GM23248 (cell line): ENCODE measurements around the gene HARS1. TPM values are rescaled to one million over a fixed set of nuclear protein-coding genes. Genes with fewer than 3 reads are reported as not detected.
A peak's percentile ranks its signal among the peaks of the same experiment; 100 is the strongest.

Source experiments
- DNase-seq: peaks from one replicate; pipeline ENCODE4 v3.0.0-alpha.2; 2015
- H2AFZ ChIP-seq: fragments of 200-600 bp; sonication (generic); 2 replicates; pipeline ENCODE4 v1.6.1; 2016; ENCODE audit warnings: antibody characterized with exemption
- H3F3A ChIP-seq: fragments of 200-600 bp; sonication (generic); 2 replicates; pipeline ENCODE4 v1.6.1; 2016; ENCODE audit warnings: mild to moderate bottlenecking, antibody characterized with exemption, mixed run types; ENCODE audit not compliant: insufficient read depth
- H3K27ac ChIP-seq: fragments of 200-600 bp; sonication (generic); 2 replicates; pipeline ENCODE4 v1.5.1; 2016; ENCODE audit warnings: mild to moderate bottlenecking
- H3K27me3 ChIP-seq: fragments of 200-600 bp; sonication (generic); replicated peaks from 2 replicates; pipeline ENCODE4 v1.6.1; 2016; ENCODE audit warnings: mild to moderate bottlenecking; ENCODE audit not compliant: insufficient read depth
- H3K36me3 ChIP-seq: fragments of 200-600 bp; sonication (generic); 2 replicates; pipeline ENCODE4 v1.6.1; 2016; ENCODE audit warnings: low read depth, mild to moderate bottlenecking
- H3K4me1 ChIP-seq: fragments of 200-600 bp; sonication (generic); 2 replicates; pipeline ENCODE4 v1.6.1; 2016; ENCODE audit warnings: mild to moderate bottlenecking; ENCODE audit not compliant: insufficient read depth
- H3K4me2 ChIP-seq: fragments of 200-600 bp; sonication (generic); one replicate; pipeline ENCODE4 v1.6.1; 2016; ENCODE audit warnings: mild to moderate bottlenecking; ENCODE audit not compliant: unreplicated experiment
- H3K4me3 ChIP-seq: fragments of 200-600 bp; sonication (generic); 2 replicates; pipeline ENCODE4 v1.5.1; 2016; ENCODE audit warnings: mild to moderate bottlenecking
- H3K79me2 ChIP-seq: fragments of 200-600 bp; sonication (generic); 2 replicates; pipeline ENCODE4 v1.6.1; 2016; ENCODE audit warnings: mild to moderate bottlenecking; ENCODE audit not compliant: insufficient read depth
- H3K9ac ChIP-seq: fragments of 200-600 bp; sonication (generic); 2 replicates; pipeline ENCODE4 v1.6.1; 2016; ENCODE audit warnings: mild to moderate bottlenecking
- H3K9me2 ChIP-seq: fragments of 200-600 bp; sonication (generic); 2 replicates; pipeline ENCODE4 v1.6.1; 2016; ENCODE audit warnings: mixed run types, mild to moderate bottlenecking, moderate library complexity; ENCODE audit not compliant: insufficient read depth
- H3K9me3 ChIP-seq: fragments of 200-600 bp; sonication (generic); one replicate; pipeline ENCODE4 v1.6.1; 2017; ENCODE audit warnings: low read depth
- H4K20me1 ChIP-seq: fragments of 200-600 bp; sonication (generic); 2 replicates; pipeline ENCODE4 v1.6.0; 2016; ENCODE audit not compliant: insufficient read depth
- EZH2 ChIP-seq: fragments of 200-600 bp; sonication (generic); IDR thresholded peaks from 2 replicates; pipeline ENCODE4 v1.6.1; 2018; ENCODE audit warnings: antibody characterized with exemption, mild to moderate bottlenecking; ENCODE audit not compliant: insufficient read depth, poor library complexity, severe bottlenecking
- EZH2phosphoT487 ChIP-seq: fragments of 200-600 bp; sonication (generic); IDR thresholded peaks from 2 replicates; pipeline ENCODE4 v1.6.1; 2018; ENCODE audit warnings: antibody characterized with exemption, moderate library complexity, mild to moderate bottlenecking, low read depth; ENCODE audit not compliant: insufficient read depth
- WGBS, 2 experiments: methylation state at CpG; one replicate each; pipeline ENCODE4 v1.1.6; 2015 to 2017; ENCODE audit warnings: low lambda C conversion rate in 2 of 2, low coverage in 1 of 2; ENCODE audit errors: missing lambda C conversion rate in 2 of 2; 5-methylcytosine and 5-hydroxymethylcytosine counted together
- in situ Hi-C: fragments of 300-500 bp; cut with MboI; formaldehyde crosslinking; loops from 2 replicates; pipeline ENCODE4 v1.15.0; 2020
- polyA plus RNA-seq: library from polyadenylated mRNA; unstranded; fragments of >200 nt; fragmentation: Nextera tagmentation; extraction: Ambion mirVana; gene quantifications from 2 replicates; pipeline ENCODE4 v1.2.1, GENCODE V29; 2016
- total RNA-seq: library from RNA; depleted of rRNA; stranded (reverse); fragments of >200 nt; shearing (Covaris generic); gene quantifications from 2 replicates; pipeline ENCODE4 v1.2.3, GENCODE V29; 2014

Gene HARS1
- total and polyA plus RNA-seq, 2 experiments from 2014 or later: 75.7 to 92.5 TPM

DNA sequence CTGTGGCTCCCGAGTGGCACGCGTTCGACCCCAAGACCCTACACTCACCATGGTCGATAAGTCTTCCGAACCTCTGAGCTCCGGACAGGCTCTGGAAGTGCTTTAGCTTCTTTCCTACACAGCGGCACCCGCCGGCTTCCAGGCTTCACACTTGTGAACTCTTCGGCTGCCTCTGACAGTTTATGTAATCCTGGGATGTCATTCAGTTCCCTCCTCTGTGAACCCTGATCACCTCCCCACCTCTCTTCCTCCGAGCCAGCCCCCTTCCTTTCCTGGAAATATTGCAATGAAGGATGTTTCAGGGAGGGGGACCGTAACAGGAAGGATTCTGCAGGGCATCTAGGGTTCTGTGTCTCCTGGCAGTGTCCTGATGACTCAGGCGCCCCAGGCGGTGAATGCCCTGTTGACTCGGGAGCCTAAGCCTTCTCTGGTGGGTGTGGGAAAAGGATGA is 58.1 kb downstream of the HARS1 start, which contains the start of gene CD14:
Gene CD14, minus strand, starts transcription at position 155 of the 451 bp plus-strand sequence. Its CDS starts 104 bp downstream, at position 51.
- in situ Hi-C loops: no loop called here
- H3K9me3 ChIP-seq: no peaks in the 10 kb centered on the region
- peak within 1 kb of the TSS; percentile 87 for H2AFZ ChIP-seq
- peaks cover 18% of the 10 kb centered on the region; the same call in 1 of the 2 replicates for H3F3A ChIP-seq
- H3K4me2 ChIP-seq: peak within 1 kb of the TSS; percentile 89
- no peaks in the 10 kb centered on the region for H3K79me2 ChIP-seq
- 0 to 1% methylated on average over 16 of the region's 16 CpGs for WGBS, 2 experiments
- H3K27me3 ChIP-seq: no peaks in the 10 kb centered on the region
- H3K4me1 ChIP-seq: peaks cover 12% of the 10 kb centered on the region
- H3K9me2 ChIP-seq: no peaks in the 10 kb centered on the region
- peak within 1 kb of the TSS; percentile 58 for H3K9ac ChIP-seq
- H4K20me1 ChIP-seq: no peaks in the 10 kb centered on the region
- TF ChIP-seq EZH2: no peak
- no peak for TF ChIP-seq EZH2phosphoT487
- DNase-seq: peak; percentile 86
- H3K4me3 ChIP-seq: peak within 1 kb of the TSS; percentile 69
- H3K36me3 ChIP-seq: no peaks in the 10 kb centered on the region
- H3K27ac ChIP-seq: peak within 1 kb of the TSS; percentile 22; the same call in 1 of the 2 replicates

- Histone ChIP-seq H3F3A (peaks cover 18% of the 10 kb centered on the region; the same call in 1 of the 2 replicates), H2AFZ (peak overlapping the region; percentile 87), H3K9me2 (no peaks in the 10 kb centered on the region), H3K27me3 (no peaks in the 10 kb centered on the region), H3K9me3 (no peaks in the 10 kb centered on the region), H3K79me2 (no peaks in the 10 kb centered on the region), H4K20me1 (no peaks in the 10 kb centered on the region), H3K4me2 (peak overlapping the region; percentile 89), H3K4me3 (peak overlapping the region; percentile 69), H3K27ac (peak overlapping the region; percentile 22; the same call in 1 of the 2 replicates), H3K36me3 (no peaks in the 10 kb centered on the region), H3K9ac (peak overlapping the region; percentile 58), H3K4me1 (peaks cover 12% of the 10 kb centered on the region)
- in situ Hi-C loops: no loop called here
- TF ChIP-seq EZH2phosphoT487: no peak
- no peak for TF ChIP-seq EZH2
- WGBS, 2 experiments: 1 to 2% methylated on average over 48 to 49 of the region's 51 CpGs
- DNase-seq: peak; percentile 73
These were observed 58.7 kb downstream of the HARS1 start for GRCh38 chr5:140632366-140633020.

- in situ Hi-C loops: no loop called here
- Histone ChIP-seq H3K9me2 (no peaks in the 10 kb centered on the region), H3K27ac (no peak overlapping the region), H2AFZ (peak overlapping the region; percentile 87), H3K27me3 (no peaks in the 10 kb centered on the region), H3K9me3 (no peaks in the 10 kb centered on the region), H3K4me3 (peak overlapping the region; percentile 69), H4K20me1 (no peaks in the 10 kb centered on the region), H3K4me1 (peaks cover 12% of the 10 kb centered on the region), H3F3A (peaks cover 18% of the 10 kb centered on the region; the same call in 1 of the 2 replicates), H3K79me2 (no peaks in the 10 kb centered on the region), H3K4me2 (peak overlapping the region; percentile 89), H3K36me3 (no peaks in the 10 kb centered on the region), H3K9ac (peak overlapping the region; percentile 58; the same call in 1 of the 2 replicates)
- TF ChIP-seq EZH2 (no peak), EZH2phosphoT487 (no peak)
- WGBS, 2 experiments: 24 to 26% methylated on average over 35 to 36 of the region's 36 CpGs
- no peak for DNase-seq
These were observed 59.3 kb downstream of the HARS1 start for GRCh38 chr5:140631831-140632365.

GRCh38 chr5:140631036-140631417 is 60.1 kb downstream of the HARS1 start:
- H3K36me3 ChIP-seq: no peaks in the 10 kb centered on the region
- TF ChIP-seq EZH2phosphoT487 (no peak), EZH2 (no peak)
- H4K20me1 ChIP-seq: no peaks in the 10 kb centered on the region
- in situ Hi-C loops: no loop called here
- H3F3A ChIP-seq: peaks cover 18% of the 10 kb centered on the region; the same call in 1 of the 2 replicates
- WGBS, 2 experiments: 83 to 89% methylated on average over 4 of the region's 4 CpGs
- H2AFZ ChIP-seq: no peak overlapping the region
- no peaks in the 10 kb centered on the region for H3K9me3 ChIP-seq
- H3K4me2 ChIP-seq: no peak overlapping the region
- H3K27ac ChIP-seq: no peak overlapping the region
- H3K9ac ChIP-seq: no peak overlapping the region
- no peaks in the 10 kb centered on the region for H3K27me3 ChIP-seq
- no peak overlapping the region for H3K4me3 ChIP-seq
- no peaks in the 10 kb centered on the region for H3K9me2 ChIP-seq
- H3K4me1 ChIP-seq: peaks cover 12% of the 10 kb centered on the region
- H3K79me2 ChIP-seq: no peaks in the 10 kb centered on the region
- DNase-seq: no peak
